A673 (cell line): Measurements from ENCODE around the gene PCDHB13.
"Not testable (repeated sequence)": the region's sequence is repeated elsewhere in the genome, so short reads cannot be mapped to it uniquely, and the experiment has no call there.

ENCODE experiments used
- EZH2 ChIP-seq: fragments of 200-600 bp; sonication (generic); IDR thresholded peaks from 2 replicates; pipeline ENCODE4 v1.6.1; 2017; ENCODE audit warnings: borderline replicate concordance, low read depth, mild to moderate bottlenecking, mixed read lengths, antibody characterized with exemption, low read length; ENCODE audit not compliant: poor library complexity, severe bottlenecking
- TF ChIP-seq, protein P1 (sequence below): fragments of 300-800, 200-600 bp; sonication (generic); conservative IDR thresholded peaks from 2 replicates; pipeline ENCODE4 v1.5.1; 2017; ENCODE audit warnings: low read depth, mild to moderate bottlenecking, antibody characterized with exemption, low read length, moderate library complexity, mixed read lengths

DNA sequence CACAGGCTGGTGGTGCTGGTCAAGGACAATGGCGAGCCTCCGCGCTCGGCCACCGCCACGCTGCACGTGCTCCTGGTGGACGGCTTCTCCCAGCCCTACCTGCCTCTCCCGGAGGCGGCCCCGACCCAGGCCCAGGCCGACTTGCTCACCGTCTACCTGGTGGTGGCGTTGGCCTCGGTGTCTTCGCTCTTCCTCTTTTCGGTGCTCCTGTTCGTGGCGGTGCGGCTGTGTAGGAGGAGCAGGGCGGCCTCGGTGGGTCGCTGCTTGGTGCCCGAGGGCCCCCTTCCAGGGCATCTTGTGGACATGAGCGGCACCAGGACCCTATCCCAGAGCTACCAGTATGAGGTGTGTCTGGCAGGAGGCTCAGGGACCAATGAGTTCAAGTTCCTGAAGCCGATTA is 2.3 kb downstream of the PCDHB13 start:
- not testable (repeated sequence) for TF ChIP-seq EZH2
- TF ChIP-seq, protein P1, sequence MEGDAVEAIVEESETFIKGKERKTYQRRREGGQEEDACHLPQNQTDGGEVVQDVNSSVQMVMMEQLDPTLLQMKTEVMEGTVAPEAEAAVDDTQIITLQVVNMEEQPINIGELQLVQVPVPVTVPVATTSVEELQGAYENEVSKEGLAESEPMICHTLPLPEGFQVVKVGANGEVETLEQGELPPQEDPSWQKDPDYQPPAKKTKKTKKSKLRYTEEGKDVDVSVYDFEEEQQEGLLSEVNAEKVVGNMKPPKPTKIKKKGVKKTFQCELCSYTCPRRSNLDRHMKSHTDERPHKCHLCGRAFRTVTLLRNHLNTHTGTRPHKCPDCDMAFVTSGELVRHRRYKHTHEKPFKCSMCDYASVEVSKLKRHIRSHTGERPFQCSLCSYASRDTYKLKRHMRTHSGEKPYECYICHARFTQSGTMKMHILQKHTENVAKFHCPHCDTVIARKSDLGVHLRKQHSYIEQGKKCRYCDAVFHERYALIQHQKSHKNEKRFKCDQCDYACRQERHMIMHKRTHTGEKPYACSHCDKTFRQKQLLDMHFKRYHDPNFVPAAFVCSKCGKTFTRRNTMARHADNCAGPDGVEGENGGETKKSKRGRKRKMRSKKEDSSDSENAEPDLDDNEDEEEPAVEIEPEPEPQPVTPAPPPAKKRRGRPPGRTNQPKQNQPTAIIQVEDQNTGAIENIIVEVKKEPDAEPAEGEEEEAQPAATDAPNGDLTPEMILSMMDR: not testable (repeated sequence)
